HG03108 (cell line): Measurements from ENCODE around the gene TELO2.
A peak's percentile ranks its signal among the peaks of the same experiment; 100 is the strongest.
"Not testable (repeated sequence)": the region's sequence is repeated elsewhere in the genome, so short reads cannot be mapped to it uniquely, and the experiment has no call there.

Experiments
- ATAC-seq: cut with Tn5 transposase; IDR thresholded peaks from one replicate; pipeline ENCODE4 v1.9.1; 2021; ENCODE audit warnings: moderate library complexity; ENCODE audit not compliant: unreplicated experiment

The TELO2 gene

DNA sequence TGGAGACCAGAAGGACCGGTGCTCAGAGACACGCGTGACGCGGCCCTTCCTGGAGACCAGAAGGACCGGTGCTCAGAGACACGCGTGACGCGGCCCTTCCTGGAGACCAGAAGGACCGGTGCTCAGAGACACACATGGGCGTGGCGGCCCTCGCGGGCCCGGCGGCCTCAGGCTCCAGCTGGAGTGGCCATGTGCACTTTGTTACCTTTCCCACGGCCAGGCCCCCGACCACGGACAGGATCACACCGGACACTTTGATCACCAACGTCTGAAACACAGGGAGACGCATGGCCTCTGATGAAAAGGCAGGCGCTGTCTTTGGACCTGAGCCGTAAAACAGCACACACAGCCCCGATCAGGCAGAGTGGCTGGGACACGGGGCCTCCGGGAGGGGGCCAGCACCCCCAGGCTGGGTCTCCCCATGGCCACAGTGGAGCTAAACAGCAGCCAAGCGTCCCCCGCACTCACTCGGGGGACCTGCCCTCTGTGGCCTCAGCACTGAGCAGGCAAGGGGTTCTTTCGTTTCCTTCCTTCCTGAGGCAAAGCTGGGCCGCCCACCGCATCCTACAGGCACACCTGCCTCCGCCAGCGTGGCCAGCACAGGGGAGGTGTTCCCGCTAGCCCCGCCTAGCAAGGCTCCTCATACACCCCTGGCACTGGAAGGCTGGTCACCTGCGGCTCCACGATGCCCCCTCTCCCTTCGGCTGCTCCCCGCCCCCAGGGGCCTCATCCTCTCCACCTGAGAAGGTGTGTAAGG is 35.5 kb upstream of the TELO2 start:
- no peak for ATAC-seq

DNA sequence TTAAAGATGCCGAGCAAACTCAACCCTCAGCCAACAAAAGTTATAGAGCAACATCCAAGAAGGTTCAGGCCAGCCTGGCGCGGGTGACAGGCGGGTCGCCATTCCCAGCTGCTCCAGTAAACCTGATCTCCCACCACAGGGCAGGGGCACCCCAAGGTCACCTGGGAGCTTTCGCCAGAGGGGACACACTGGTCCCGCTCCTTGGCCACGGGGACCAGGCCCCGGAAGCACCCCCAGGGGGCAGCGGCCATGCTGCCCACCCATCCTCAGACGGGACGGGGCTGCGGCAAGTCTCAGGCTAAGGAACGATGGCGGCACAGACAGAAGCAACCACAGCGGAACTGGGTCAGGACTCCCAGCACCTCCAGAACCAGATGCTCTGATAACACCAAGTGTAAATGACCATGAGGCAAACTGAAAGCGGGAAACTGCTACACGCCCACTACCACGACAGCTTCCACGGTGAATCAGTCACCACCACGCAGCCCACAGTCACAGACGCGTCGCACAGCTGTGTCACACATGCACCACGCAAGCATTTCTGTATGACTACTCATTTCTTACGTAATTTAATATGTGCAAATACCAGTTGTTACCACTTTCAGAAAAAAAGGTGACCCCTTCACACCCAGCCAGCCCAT is 34.7 kb upstream of the TELO2 start:
- ATAC-seq, result no peak

- ATAC-seq, result no peak
Measured at GRCh38 chr16:1458977-1459341, 34.2 kb upstream of the TELO2 start.

- no peak for ATAC-seq
Measured at GRCh38 chr16:1459967-1460366, 33.2 kb upstream of the TELO2 start.

DNA sequence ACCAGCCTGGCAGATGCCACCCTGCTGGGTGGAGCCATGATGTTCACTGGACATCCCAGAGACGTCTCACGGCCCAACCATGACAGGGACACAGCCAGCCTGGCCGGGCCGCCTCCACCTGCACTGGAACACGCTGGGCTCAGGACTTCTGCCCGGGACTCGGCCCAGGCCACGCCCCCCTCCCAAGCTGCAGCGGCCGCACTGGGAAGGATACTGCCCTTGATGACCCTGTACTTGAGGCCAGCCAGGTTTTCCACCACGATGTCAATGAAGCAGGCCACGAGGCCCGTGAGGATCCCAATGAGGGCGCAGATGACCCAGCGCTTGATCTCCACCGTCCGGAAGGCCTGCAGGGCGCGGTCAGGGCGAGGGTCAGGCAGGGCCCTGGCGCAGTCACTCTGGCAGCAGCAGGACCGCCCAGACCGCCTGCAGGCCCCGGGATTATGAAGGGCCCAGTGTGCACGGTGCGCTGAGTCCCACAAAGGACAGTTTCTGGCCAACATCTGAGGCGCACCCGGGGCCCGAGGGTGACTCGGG is 32.5 kb upstream of the TELO2 start:
- no peak for ATAC-seq

DNA sequence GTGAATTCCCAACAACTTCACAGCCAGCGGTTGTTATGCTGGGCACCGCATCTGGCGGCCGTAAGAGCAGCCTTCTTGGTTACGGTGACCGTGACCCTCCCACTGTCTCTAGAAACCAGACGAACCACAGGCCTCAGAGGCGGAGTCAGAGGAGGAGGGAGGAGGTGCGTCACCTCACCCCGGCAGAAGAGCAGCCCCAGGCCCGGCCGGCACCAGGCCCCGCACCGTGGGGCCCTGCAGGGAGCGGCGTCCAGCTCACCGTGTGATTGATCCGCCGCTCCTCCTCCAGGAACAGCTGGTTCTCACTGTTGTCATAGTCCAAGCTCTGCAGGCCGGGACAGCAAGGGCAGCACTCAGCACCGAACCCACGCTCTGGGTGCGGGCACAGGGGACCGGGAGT is 32.0 kb upstream of the TELO2 start:
- no peak for ATAC-seq

GRCh38 chr16:1464196-1464893 is 28.8 kb upstream of the TELO2 start:
- ATAC-seq, result no peak

GRCh38 chr16:1464894-1465566 is 28.1 kb upstream of the TELO2 start:
- ATAC-seq, result no peak

DNA sequence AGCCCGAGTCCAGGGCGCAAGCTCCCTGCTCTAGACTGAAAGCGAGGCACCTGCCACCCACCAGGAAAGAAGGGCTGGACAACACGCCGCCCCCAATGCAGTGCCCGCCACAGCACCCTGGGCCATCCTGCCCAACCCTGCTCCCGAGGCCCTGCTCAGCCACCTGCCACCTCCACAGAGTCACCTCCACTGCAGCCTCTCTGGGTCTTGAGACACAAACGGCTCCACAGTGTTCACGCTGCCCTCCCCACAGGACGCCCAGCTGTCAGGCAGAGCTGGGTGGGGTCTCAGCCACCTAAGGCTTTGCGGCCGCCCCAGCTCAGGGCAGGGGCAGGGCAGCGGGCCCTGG is 27.6 kb upstream of the TELO2 start:
- no peak for ATAC-seq

GRCh38 chr16:1466054-1466453 is 27.1 kb upstream of the TELO2 start:
- no peak for ATAC-seq

DNA sequence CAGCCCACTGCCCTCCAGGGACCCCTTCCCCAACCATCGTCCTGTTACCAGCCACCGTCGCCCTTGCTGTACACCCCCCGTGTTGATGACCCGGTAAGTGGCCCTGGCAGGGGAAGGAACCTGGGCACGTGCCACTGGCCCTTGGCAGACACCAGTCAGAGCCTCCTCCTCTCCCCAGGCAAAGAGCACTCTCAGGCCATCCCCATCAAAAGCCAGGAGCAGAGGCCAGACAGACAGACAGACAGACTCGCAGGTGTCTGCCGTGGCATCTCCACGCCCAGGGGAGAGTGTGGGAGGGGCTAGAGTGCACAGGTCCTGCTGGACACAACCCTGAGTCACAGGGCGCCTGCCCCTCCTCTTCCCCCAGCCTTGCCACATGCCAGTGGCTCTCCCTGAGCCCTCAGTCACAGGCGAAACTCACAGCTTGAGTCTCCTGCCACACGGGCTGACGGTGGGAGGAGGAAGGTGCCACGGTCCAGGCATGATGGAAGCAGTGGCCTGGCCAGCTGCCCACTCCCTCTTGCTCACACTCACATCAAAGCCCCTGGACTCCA is 26.1 kb upstream of the TELO2 start:
- ATAC-seq, result no peak

GRCh38 chr16:1468426-1468810 is 24.7 kb upstream of the TELO2 start:
- ATAC-seq, result no peak

GRCh38 chr16:1469141-1469540 is 24.0 kb upstream of the TELO2 start:
- ATAC-seq, result not testable (repeated sequence)

DNA sequence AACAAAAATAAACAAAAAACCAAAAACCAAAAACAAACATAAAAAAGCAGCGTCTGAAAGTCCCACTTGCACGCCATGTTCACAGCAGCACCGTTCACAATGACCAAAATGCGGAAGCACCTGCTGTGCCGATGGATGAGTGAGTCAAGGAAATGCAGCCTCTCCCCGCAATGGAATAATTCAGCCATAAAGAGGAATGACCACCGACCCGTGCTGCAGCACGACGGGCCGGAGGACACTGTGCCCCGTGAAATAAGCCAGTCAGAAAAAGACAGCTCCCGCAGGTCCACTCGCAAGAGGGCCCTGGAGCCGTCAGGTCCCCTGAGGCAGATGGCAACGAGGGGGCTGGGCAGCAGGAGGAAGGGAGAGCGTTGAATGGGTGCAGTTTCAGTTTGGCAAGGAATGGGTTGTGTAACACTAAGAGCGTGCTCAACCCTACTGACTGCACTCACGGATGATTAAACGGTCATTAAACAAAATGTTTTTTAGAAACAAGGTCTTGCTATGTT is 23.4 kb upstream of the TELO2 start:
- no peak for ATAC-seq

GRCh38 chr16:1470481-1471251 is 22.5 kb upstream of the TELO2 start:
- no peak for ATAC-seq

- ATAC-seq, result no peak
Measured at GRCh38 chr16:1471569-1472194, 21.5 kb upstream of the TELO2 start.

DNA sequence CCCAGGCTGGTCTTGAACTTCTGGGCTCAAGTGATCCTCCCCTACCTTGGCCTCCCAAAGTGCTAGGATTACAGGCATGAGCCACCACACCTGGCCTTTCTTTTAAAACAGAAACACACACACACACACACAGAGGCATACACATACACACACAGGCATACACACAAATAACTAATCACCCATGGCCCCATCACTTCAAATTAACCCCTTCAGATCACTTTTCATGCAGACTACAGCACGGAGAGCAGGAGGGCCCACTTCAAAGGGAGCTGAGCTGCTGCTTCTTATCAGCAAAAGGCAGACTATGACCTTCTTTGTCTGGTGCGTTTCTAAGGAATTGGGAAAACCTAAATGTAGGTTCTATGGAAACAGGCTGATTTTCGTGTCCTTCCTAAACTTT is 20.2 kb upstream of the TELO2 start:
- no peak for ATAC-seq

DNA sequence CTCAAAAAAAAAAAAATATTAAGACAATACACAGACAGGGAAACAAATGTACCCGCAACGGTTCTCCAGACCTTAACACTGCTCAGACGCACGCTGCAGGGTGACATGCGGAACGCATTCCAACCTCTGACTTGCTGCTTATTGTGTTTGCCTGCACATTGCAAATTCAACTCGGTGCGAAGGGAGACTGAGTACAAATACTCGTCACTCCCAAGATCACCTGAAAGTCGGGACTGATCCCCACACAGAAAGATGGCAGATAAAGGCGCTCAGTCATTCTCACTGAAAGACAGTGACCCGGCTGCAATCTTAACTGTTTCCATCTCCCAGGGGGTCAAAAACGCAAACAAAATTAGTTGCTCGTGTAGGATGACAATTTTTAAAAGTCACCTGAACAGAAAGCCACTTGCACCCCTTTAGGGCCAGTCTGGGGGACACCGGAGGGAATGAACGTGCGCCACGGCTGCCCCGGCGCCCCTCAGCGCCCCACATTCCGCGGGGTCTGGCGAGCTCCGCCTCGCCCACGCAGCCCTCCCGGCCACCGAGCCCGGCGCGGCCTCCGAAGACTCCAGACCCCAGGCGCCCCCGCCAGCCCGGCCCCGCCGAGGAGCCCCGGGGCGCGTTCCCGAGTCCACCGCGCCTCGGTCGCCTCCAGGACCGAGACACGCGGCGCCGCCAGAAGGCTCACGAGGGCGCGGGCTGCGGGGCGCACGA is 18.9 kb upstream of the TELO2 start:
- peak; percentile 26 for ATAC-seq
